ENCODE data around the gene PSMB11.

GRCh38 chr14:23076785-23077408 lies 34.9 kb downstream of the PSMB11 start:
- TF ChIP-seq CTCF (IDR thresholded peaks at IDR 0.05; ENCODE audit: extremely low read depth in 1 of 2, insufficient read depth in 1 of 2, low read depth in 1 of 2, low read length in 2 of 2), result peak; percentile 46 to 53
- no peak for TF ChIP-seq POLR2AphosphoS5 (IDR thresholded peaks at IDR 0.05; ENCODE audit: insufficient read depth, low read depth, low read length)
- TF ChIP-seq POLR2A (IDR thresholded peaks at IDR 0.05; ENCODE audit: low read depth, low read length), result no peak
- TF ChIP-seq MAX (IDR thresholded peaks at IDR 0.05; ENCODE audit: insufficient read depth, insufficient read length), result no peak
- TF ChIP-seq JUN (IDR thresholded peaks at IDR 0.05; ENCODE audit: borderline replicate concordance, insufficient read depth, insufficient read length, low read depth), result no peak
- no peak for TF ChIP-seq EZH2 (IDR thresholded peaks at IDR 0.05; ENCODE audit: borderline replicate concordance, low read depth, low read length, severe bottlenecking)
- TF ChIP-seq MYC (IDR thresholded peaks at IDR 0.05; ENCODE audit: low read depth, low read length), result no peak
- TF ChIP-seq FOS (IDR thresholded peaks at IDR 0.05; ENCODE audit: borderline replicate concordance, insufficient read depth, low read length), result no peak
- no peak for TF ChIP-seq GATA2 (IDR thresholded peaks at IDR 0.05; ENCODE audit: insufficient read depth, insufficient read length, low read depth, low read length)
